GM12878 (cell line): ENCODE data around the gene TAS1R2. TPM values are rescaled to one million over a fixed set of nuclear protein-coding genes. Genes with fewer than 3 reads are reported as not detected.

Experiments used
- ATF7 ChIP-seq: fragments of 450-650 bp; IDR thresholded peaks from 2 replicates; pipeline ENCODE4 v1.6.1; 2016; ENCODE audit warnings: low read depth, mild to moderate bottlenecking
- BACH1 ChIP-seq: fragments of 450-650 bp; IDR thresholded peaks from 2 replicates; pipeline ENCODE4 v1.6.1; 2017; ENCODE audit warnings: mild to moderate bottlenecking, borderline replicate concordance
- BHLHE40 ChIP-seq, 2 experiments: fragments of 450-650 bp in 1 of 2; IDR thresholded peaks; 2 replicates each; pipeline ENCODE4 v1.6.1; 2011 to 2017; ENCODE audit warnings: low read depth in 2 of 2, borderline replicate concordance in 1 of 2, improper control_type of control experiment in 1 of 2, low read length in 1 of 2, mild to moderate bottlenecking in 1 of 2
- CREB1 ChIP-seq: IDR thresholded peaks from 2 replicates; pipeline ENCODE4 v1.6.1; 2012; ENCODE audit warnings: low read depth, mild to moderate bottlenecking, inconsistent platforms
- LARP7 ChIP-seq: fragments of 450-650 bp; IDR thresholded peaks from 2 replicates; pipeline ENCODE4 v1.6.1; 2017; ENCODE audit warnings: mild to moderate bottlenecking
- MEF2B ChIP-seq: fragments of 450-650 bp; IDR thresholded peaks from 2 replicates; pipeline ENCODE4 v1.6.1; 2018; ENCODE audit warnings: mild to moderate bottlenecking, moderate library complexity; ENCODE audit not compliant: partially characterized antibody, poor library complexity, severe bottlenecking
- MYC ChIP-seq: IDR thresholded peaks from 2 replicates; pipeline ENCODE4 v1.6.1; 2011; ENCODE audit warnings: mild to moderate bottlenecking, low read length, moderate library complexity, inconsistent platforms; ENCODE audit not compliant: insufficient read depth, insufficient replicate concordance, insufficient read length, severe bottlenecking
- NFYB ChIP-seq: IDR thresholded peaks from 2 replicates; pipeline ENCODE4 v1.6.1; 2011; ENCODE audit warnings: low read depth, mild to moderate bottlenecking, low read length, improper control_type of control experiment, moderate library complexity; ENCODE audit not compliant: insufficient read depth
- NKRF ChIP-seq: fragments of 450-650 bp; conservative IDR thresholded peaks from 2 replicates; pipeline ENCODE4 v1.6.1; 2017; ENCODE audit warnings: mild to moderate bottlenecking, moderate library complexity
- NR2C1 ChIP-seq: fragments of 450-650 bp; IDR thresholded peaks from 2 replicates; pipeline ENCODE4 v1.6.1; 2017; ENCODE audit warnings: antibody characterized with exemption, mild to moderate bottlenecking, moderate library complexity
- NR2C2 ChIP-seq: IDR thresholded peaks from 2 replicates; pipeline ENCODE4 v1.6.1; 2011; ENCODE audit warnings: borderline replicate concordance, low read depth; ENCODE audit not compliant: control insufficient read depth, insufficient read length
- PAX5 ChIP-seq: IDR thresholded peaks from 2 replicates; pipeline ENCODE4 v1.6.1; 2011; ENCODE audit warnings: low read depth, low read length, borderline replicate concordance
- PBX3 ChIP-seq: IDR thresholded peaks from 2 replicates; pipeline ENCODE4 v1.6.1; 2011; ENCODE audit warnings: mild to moderate bottlenecking, low read depth, low read length, moderate library complexity; ENCODE audit not compliant: insufficient replicate concordance
- POLR2AphosphoS2 ChIP-seq: IDR thresholded peaks from 2 replicates; pipeline ENCODE4 v1.6.1; 2011; ENCODE audit warnings: low read depth, mild to moderate bottlenecking, low read length, improper control_type of control experiment, moderate library complexity
- RELB ChIP-seq: fragments of 450-650 bp; IDR thresholded peaks from 2 replicates; pipeline ENCODE4 v1.6.1; 2017; ENCODE audit warnings: low read depth, mild to moderate bottlenecking, moderate library complexity
- SIN3A ChIP-seq: IDR thresholded peaks from 2 replicates; pipeline ENCODE4 v1.6.1; 2012; ENCODE audit warnings: low read depth, low read length, improper control_type of control experiment
- SPI1 ChIP-seq: IDR thresholded peaks from 2 replicates; pipeline ENCODE4 v1.6.1; 2011; ENCODE audit warnings: low read depth, mild to moderate bottlenecking, low read length, moderate library complexity, borderline replicate concordance; ENCODE audit not compliant: insufficient read depth
- TARDBP ChIP-seq: IDR thresholded peaks from 2 replicates; pipeline ENCODE4 v1.6.1; 2016; ENCODE audit warnings: borderline replicate concordance
- polyA plus RNA-seq, 11 experiments: library from polyadenylated mRNA; depleted of rRNA in 4 of 11; unstranded in 6 of 11; stranded (reverse) in 5 of 11; fragments of >200 nt; fragmentation: Nextera tagmentation in 4 of 11; fragmentation: Illumina TruSeq in 1 of 11; extraction: Ambion mirVana in 4 of 11; extraction: Trizol in 1 of 11; gene quantifications; 1 replicate in 1 of 11; 2 replicates in 10 of 11; pipeline versions ENCODE4 v1.2.1 to v1.2.3, GENCODE V29; 2011 to 2016; ENCODE audit warnings: inconsistent platforms in 2 of 11, missing spikeins in 2 of 11, low read depth in 1 of 11
- total RNA-seq, 4 experiments: library from RNA; depleted of rRNA in 3 of 4; stranded (reverse); fragments of >200 nt in 3 of 4; fragmentation: Illumina TruSeq in 1 of 4; extraction: Trizol in 1 of 4; gene quantifications; 2 replicates each; pipeline versions ENCODE4 v1.2.1 to v1.2.3, GENCODE V29; 2013 to 2021
- TF ChIP-seq, protein P1 (sequence below): fragments of 450-650 bp; IDR thresholded peaks from 2 replicates; pipeline ENCODE4 v1.6.1; 2018; ENCODE audit warnings: borderline replicate concordance, mild to moderate bottlenecking; ENCODE audit not compliant: partially characterized antibody

The TAS1R2 gene
- total and polyA plus RNA-seq, 10 of the 15 experiments (the other 5 are each of a cell fraction or from before 2014, with no cell fraction given), result not detected

- TF ChIP-seq MEF2B, result no peak
- no peak for TF ChIP-seq SPI1
- TF ChIP-seq PAX5, result no peak
- TF ChIP-seq LARP7, result peak; percentile 37; the same call in 1 of the 2 replicates
- TF ChIP-seq POLR2AphosphoS2, result peak; percentile 48; the same call in 1 of the 2 replicates
- TF ChIP-seq, protein P1, sequence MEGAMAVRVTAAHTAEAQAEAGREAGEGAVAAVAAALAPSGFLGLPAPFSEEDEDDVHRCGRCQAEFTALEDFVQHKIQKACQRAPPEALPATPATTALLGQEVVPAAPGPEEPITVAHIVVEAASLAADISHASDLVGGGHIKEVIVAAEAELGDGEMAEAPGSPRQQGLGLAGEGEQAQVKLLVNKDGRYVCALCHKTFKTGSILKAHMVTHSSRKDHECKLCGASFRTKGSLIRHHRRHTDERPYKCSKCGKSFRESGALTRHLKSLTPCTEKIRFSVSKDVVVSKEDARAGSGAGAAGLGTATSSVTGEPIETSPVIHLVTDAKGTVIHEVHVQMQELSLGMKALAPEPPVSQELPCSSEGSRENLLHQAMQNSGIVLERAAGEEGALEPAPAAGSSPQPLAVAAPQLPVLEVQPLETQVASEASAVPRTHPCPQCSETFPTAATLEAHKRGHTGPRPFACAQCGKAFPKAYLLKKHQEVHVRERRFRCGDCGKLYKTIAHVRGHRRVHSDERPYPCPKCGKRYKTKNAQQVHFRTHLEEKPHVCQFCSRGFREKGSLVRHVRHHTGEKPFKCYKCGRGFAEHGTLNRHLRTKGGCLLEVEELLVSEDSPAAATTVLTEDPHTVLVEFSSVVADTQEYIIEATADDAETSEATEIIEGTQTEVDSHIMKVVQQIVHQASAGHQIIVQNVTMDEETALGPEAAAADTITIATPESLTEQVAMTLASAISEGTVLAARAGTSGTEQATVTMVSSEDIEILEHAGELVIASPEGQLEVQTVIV, result peak; percentile 77
- TF ChIP-seq NR2C2, result no peak
- TF ChIP-seq BHLHE40 (IDR thresholded peaks at IDR 0.05; ENCODE audit: borderline replicate concordance in 1 of 2, low read depth in 2 of 2, low read length in 1 of 2), result peak; percentile 98 to 99
- TF ChIP-seq ATF7, result peak; percentile 100
- TF ChIP-seq PBX3, result peak; percentile 37
- TF ChIP-seq RELB, result peak; percentile 92
- TF ChIP-seq CREB1, result peak; percentile 42; the same call in 1 of the 2 replicates
- TF ChIP-seq NKRF, result peak; percentile 40
- TF ChIP-seq MYC, result no peak
- TF ChIP-seq BACH1, result 0 out of 2 replicates have a peak, but pooled peaks have one; percentile 31
- peak; percentile 50; the same call in 1 of the 2 replicates for TF ChIP-seq SIN3A
- peak; percentile 94 for TF ChIP-seq NFYB
- TF ChIP-seq TARDBP, result no peak
- peak; percentile 32; the same call in 1 of the 2 replicates for TF ChIP-seq NR2C1
Observed at GRCh38 chr1:18902523-18903290, 43.2 kb upstream of the TAS1R2 start, which contains the start of gene ALDH4A1 (continued).
